Psoas muscle (tissue), 8 donors: ENCODE data around the gene FECH. TPM values are rescaled to one million over a fixed set of nuclear protein-coding genes. Genes with fewer than 3 reads are reported as not detected.

Experiments used
- ATAC-seq, 4 donors: fragments of 200-7000 bp; cut with Tn5 transposase; one replicate each; pipeline ENCODE4 v1.9.1; 2020; ENCODE audit warnings: moderate library complexity in 3 of 4, mild to moderate bottlenecking in 2 of 4
- DNase-seq, 2 donors: peaks; one replicate each; pipeline ENCODE4 v3.0.0-alpha.2; 2020
- H3K27ac ChIP-seq: fragments of 200-600 bp; one replicate; pipeline ENCODE4 v1.8.0; 2022
- H3K27me3 ChIP-seq, 3 donors: fragments of 200-600 bp in 1 of 3; one replicate each; pipeline versions ENCODE4 v1.6.1 to v1.8.0; 2013 to 2022; ENCODE audit warnings: low read length in 2 of 3, mild to moderate bottlenecking in 2 of 3, moderate library complexity in 1 of 3; ENCODE audit not compliant: insufficient read depth in 3 of 3
- H3K36me3 ChIP-seq, 2 donors: fragments of 200-600 bp in 1 of 2; one replicate each; pipeline versions ENCODE4 v1.6.1 to v1.8.0; 2013 to 2022; ENCODE audit warnings: low read depth in 1 of 2, mild to moderate bottlenecking in 1 of 2, moderate library complexity in 1 of 2; ENCODE audit not compliant: insufficient read depth in 1 of 2
- H3K4me1 ChIP-seq: fragments of 200-600 bp; one replicate; pipeline ENCODE4 v1.8.0; 2022
- H3K4me3 ChIP-seq: fragments of 200-600 bp; one replicate; pipeline ENCODE4 v1.8.0; 2022; ENCODE audit warnings: mild to moderate bottlenecking
- H3K9me3 ChIP-seq: fragments of 200-600 bp; one replicate; pipeline ENCODE4 v1.8.0; 2022
- CTCF ChIP-seq: fragments of 200-600 bp; IDR thresholded peaks from one replicate; pipeline ENCODE4 v1.8.0; 2022; ENCODE audit warnings: antibody characterized with exemption
- WGBS, 3 donors: extraction: QIAGEN DNeasy Blood & Tissue Kit; methylation state at CpG; one replicate each; pipeline versions ENCODE4 v1.1.6 to v1.1.7; 2013; 5-methylcytosine and 5-hydroxymethylcytosine counted together
- intact Hi-C, 2 donors: fragments of 100-400 bp; cut with DNase I; formaldehyde crosslinking; loops; one replicate each; pipeline versions ENCODE4 v1.11.0 to v1.14.2; 2022
- polyA plus RNA-seq, 3 donors: library from polyadenylated mRNA; stranded (reverse); fragments of 200-250 nt; gene quantifications; one replicate each; pipeline ENCODE4 v1.2.3, GENCODE V29; 2013
- total RNA-seq, 4 donors: library from RNA; stranded (reverse); fragmentation: NEBNext Ultra II Directional in 2 of 4; extraction: Animal tissue kit (Norgen Biotek cat#: 25700) in 2 of 4; gene quantifications; one replicate each; pipeline versions ENCODE4 v1.2.1 to v1.2.4, GENCODE V29; 2021 to 2023
- donor health status: healthy with polysubstance abuse.
- donor health status: DM: no; HTN: no; CAD: no; lungs with moderate emphysema.
- donor health status: Bipolar disorder and iron deficiency.
- donor health status: healthy.
- donor health status: DM: yes; HTN: yes; CAD: no.
- donor health status: DM: no; HTN: no; CAD: no.
- donor health status: DM: no; HTN: no; CAD: no.
- donor health status: DM: yes; HTN: yes; CAD: no.

FECH gene
- total and polyA plus RNA-seq, 7 donors: 14.4 to 59.7 (median 42.2) TPM

- Histone ChIP-seq H3K27ac (peak overlapping the region; percentile 78), H3K27me3 (no peaks in the 10 kb centered on the region), H3K9me3 (no peaks in the 10 kb centered on the region), H3K4me1 (peaks cover 7% of the 10 kb centered on the region), H3K4me3 (peak overlapping the region; percentile 77), H3K36me3 (no peaks in the 10 kb centered on the region)
- WGBS, 3 donors: 2 to 4% (median 3%) methylated on average over 49 to 52 of the region's 52 CpGs
- intact Hi-C loops: loop anchor here in 1 of 2 donors (5.0 kb wide), 1 partner anchor 492 kb away; no protein-coding TSS in a partner anchor
- DNase-seq (peak; percentile 98 to 99), ATAC-seq (peak; percentile 99 to 100 (median 100))
- TF ChIP-seq CTCF: peak; percentile 75
These were observed 43.7 kb upstream of the FECH start for GRCh38 chr18:57630002-57630753.

- ATAC-seq: peak in 3 of 4 donors; percentile 8 to 10 (median 8)
- peaks cover 7% of the 10 kb centered on the region for H3K4me1 ChIP-seq
- H3K4me3 ChIP-seq: peak overlapping the region; percentile 77
- no peaks in the 10 kb centered on the region for H3K9me3 ChIP-seq
- no peak for DNase-seq
- H3K27ac ChIP-seq: peak overlapping the region; percentile 78
- no peaks in the 10 kb centered on the region for H3K27me3 ChIP-seq
- 93 to 95% (median 94%) methylated on average over 9 of the region's 9 CpGs for WGBS, 3 donors
- TF ChIP-seq CTCF: no peak
- intact Hi-C loops: no loop called here
- H3K36me3 ChIP-seq: no peaks in the 10 kb centered on the region
These were observed 42.9 kb upstream of the FECH start for GRCh38 chr18:57629422-57629821.

- Histone ChIP-seq H3K4me1 (peaks cover 10% of the 10 kb centered on the region), H3K9me3 (no peaks in the 10 kb centered on the region), H3K4me3 (no peak overlapping the region), H3K27me3 (no peaks in the 10 kb centered on the region), H3K27ac (no peak overlapping the region), H3K36me3 (no peaks in the 10 kb centered on the region)
- no peak for TF ChIP-seq CTCF
- 58 to 66% (median 65%) methylated on average over 5 of the region's 5 CpGs for WGBS, 3 donors
- no peak for DNase-seq
- no peak for ATAC-seq
- intact Hi-C loops: no loop called here
These were observed 41.0 kb upstream of the FECH start for GRCh38 chr18:57627488-57627887.

- Histone ChIP-seq H3K27me3 (no peaks in the 10 kb centered on the region), H3K9me3 (no peaks in the 10 kb centered on the region), H3K27ac (no peak overlapping the region), H3K4me1 (peaks cover 14% of the 10 kb centered on the region), H3K4me3 (no peak overlapping the region), H3K36me3 (no peaks in the 10 kb centered on the region)
- TF ChIP-seq CTCF: no peak
- intact Hi-C loops: loop anchor here in 1 of 2 donors (5.0 kb wide), 1 partner anchor 177 kb away; the partner anchor contains the start of gene ATP8B1
- 73 to 86% (median 74%) methylated on average over 4 of the region's 4 CpGs for WGBS, 3 donors
- ATAC-seq (no peak), DNase-seq (no peak)
These were observed 38.5 kb upstream of the FECH start for GRCh38 chr18:57624988-57625387.
